Heart left ventricle (tissue), 16 donors: Measurements from ENCODE around the gene ATXN2. TPM values are rescaled to one million over a fixed set of nuclear protein-coding genes. Genes with fewer than 3 reads are reported as not detected.

Experiments
- ATAC-seq, 4 donors: fragments of 200-7000 bp; cut with Tn5 transposase; one replicate each; pipeline ENCODE4 v1.9.1; 2020 to 2022; ENCODE audit warnings: moderate library complexity in 4 of 4, mild to moderate bottlenecking in 3 of 4, moderate number of reproducible peaks in 1 of 4
- DNase-seq, 5 donors: peaks; one replicate each; pipeline ENCODE4 v3.0.0-alpha.2; 2020
- H3K27ac ChIP-seq, 12 donors: fragments of 200-600 bp; sonication (generic) in 4 of 12; one replicate each; pipeline versions ENCODE4 v1.5.0 to v1.8.0; 2016 to 2022; ENCODE audit warnings: mild to moderate bottlenecking in 2 of 12
- H3K27me3 ChIP-seq, 9 donors: fragments of 200-600 bp; sonication (generic) in 2 of 9; one replicate each; pipeline versions ENCODE4 v1.5.1 to v1.8.0; 2016 to 2022; ENCODE audit warnings: mild to moderate bottlenecking in 3 of 9
- H3K36me3 ChIP-seq, 9 donors: fragments of 200-600 bp; sonication (generic) in 2 of 9; one replicate each; pipeline versions ENCODE4 v1.5.0 to v1.8.0; 2018 to 2022; ENCODE audit warnings: mild to moderate bottlenecking in 2 of 9
- H3K4me1 ChIP-seq, 12 donors: fragments of 200-600 bp; sonication (generic) in 4 of 12; one replicate each; pipeline versions ENCODE4 v1.5.0 to v1.8.0; 2016 to 2022; ENCODE audit warnings: mild to moderate bottlenecking in 3 of 12
- H3K4me3 ChIP-seq, 12 donors: fragments of 200-600 bp; sonication (generic) in 4 of 12; one replicate each; pipeline versions ENCODE4 v1.5.0 to v1.8.0; 2017 to 2022; ENCODE audit warnings: mild to moderate bottlenecking in 9 of 12, moderate library complexity in 4 of 12
- H3K9me3 ChIP-seq, 12 donors: fragments of 200-600 bp; sonication (generic) in 4 of 12; one replicate each; pipeline versions ENCODE4 v1.5.0 to v1.8.0; 2016 to 2022; ENCODE audit warnings: mild to moderate bottlenecking in 1 of 12
- CTCF ChIP-seq, 12 donors: fragments of 200-600 bp; sonication (generic) in 4 of 12; IDR thresholded peaks; one replicate each; pipeline versions ENCODE4 v1.5.0 to v1.8.0; 2018 to 2022; ENCODE audit warnings: antibody characterized with exemption in 12 of 12, mild to moderate bottlenecking in 5 of 12
- POLR2A ChIP-seq, 2 donors: fragments of 450-650 bp; IDR thresholded peaks; one replicate each; pipeline ENCODE4 v1.6.1; 2017; ENCODE audit warnings: antibody characterized with exemption in 2 of 2, mild to moderate bottlenecking in 2 of 2, moderate library complexity in 2 of 2
- WGBS, 4 donors: extraction: QIAGEN DNeasy Blood & Tissue Kit in 2 of 4; methylation state at CpG; one replicate each; pipeline versions ENCODE4 v1.1.5 to v1.1.7; 2013 to 2018; 5-methylcytosine and 5-hydroxymethylcytosine counted together
- intact Hi-C, 10 donors: fragments of 100-400 bp; cut with DNase I; formaldehyde crosslinking; loops; one replicate each; pipeline versions ENCODE4 v1.11.1 to v1.14.2; 2022
- polyA plus RNA-seq, 2 donors: library from polyadenylated mRNA; stranded (reverse); fragments of 200-250 nt; gene quantifications; one replicate each; pipeline ENCODE4 v1.2.3, GENCODE V29; 2013
- total RNA-seq, 9 donors: library from RNA; depleted of rRNA in 2 of 9; stranded (reverse); fragments of >200 nt in 2 of 9; fragmentation: NEBNext Ultra II Directional in 3 of 9; extraction: Animal tissue kit (Norgen Biotek cat#: 25700) in 3 of 9; gene quantifications; one replicate each; pipeline versions ENCODE4 v1.1.0 to v1.2.4, GENCODE V29; 2016 to 2023
- donor health status: ischemic (EF 13 %, LVEDD 7.1; RV severe dilation, severe dysfunction).
- donor health status: healthy with polysubstance abuse.
- donor health status: DM: no; HTN: yes; CAD: no.
- donor health status: DM: no; HTN: no; CAD: no.
- donor health status: ischemic (EF 25% LVEDD 6.9; RV normal size, moderate dysfunction).
- donor health status: ischemic (EF 25% LVEDD 5.7; RV mildly dilated, moderate dysfunction).
- donor health status: healthy.
- donor health status: DM: yes; HTN: yes; CAD: no.
- donor health status: ischemic (EF 35%, LVEDD 5.7; RV mildly dilated, moderate dysfunction).
- donor health status: nonischemic (EF 11% LVEDD 7.7; RV severe dilation, severe dysfunction).
- donor health status: DM: yes; HTN: yes; CAD: no.
- donor health status: PGD.
- donor health status: ischemic (EF 29% LVEDD 5.4; RV normal size, mild dysfunction).
- donor health status: nonischemic (EF 23%, LVEDD 6.1; RV moderate dilation, normal function).

ATXN2 gene
- total and polyA plus RNA-seq, 11 donors = 23.6 to 59.3 (median 46.8) TPM

GRCh38 chr12:111448846-111449790 lies 150.0 kb downstream of the ATXN2 start:
- Histone ChIP-seq H3K4me3 (no peak overlapping the region), H3K9me3 (no peaks in the 10 kb centered on the region), H3K27ac (peak overlapping the region; percentile 12 to 89 (median 77)), H3K36me3 (peaks cover 0 to 81% (median 74%) of the 10 kb centered on the region in 9 donors), H3K4me1 (peaks cover 27 to 83% (median 74%) of the 10 kb centered on the region in 12 donors), H3K27me3 (no peaks in the 10 kb centered on the region)
- DNase-seq (peak in 1 of 5 donors; percentile 21), ATAC-seq (peak in 1 of 4 donors; percentile 41)
- intact Hi-C loops = loop anchor here in 2 of 10 donors (5.0 kb wide), 1 partner anchor 42 kb away; the partner anchor contains the start of gene SH2B3 (in 2 of the 2)
- no peak for TF ChIP-seq POLR2A (IDR thresholded peaks at IDR 0.05)
- no peak for TF ChIP-seq CTCF (IDR thresholded peaks at IDR 0.05)
- WGBS, 4 donors = 51 to 60% (median 51%) methylated on average over 4 of the region's 4 CpGs

DNA sequence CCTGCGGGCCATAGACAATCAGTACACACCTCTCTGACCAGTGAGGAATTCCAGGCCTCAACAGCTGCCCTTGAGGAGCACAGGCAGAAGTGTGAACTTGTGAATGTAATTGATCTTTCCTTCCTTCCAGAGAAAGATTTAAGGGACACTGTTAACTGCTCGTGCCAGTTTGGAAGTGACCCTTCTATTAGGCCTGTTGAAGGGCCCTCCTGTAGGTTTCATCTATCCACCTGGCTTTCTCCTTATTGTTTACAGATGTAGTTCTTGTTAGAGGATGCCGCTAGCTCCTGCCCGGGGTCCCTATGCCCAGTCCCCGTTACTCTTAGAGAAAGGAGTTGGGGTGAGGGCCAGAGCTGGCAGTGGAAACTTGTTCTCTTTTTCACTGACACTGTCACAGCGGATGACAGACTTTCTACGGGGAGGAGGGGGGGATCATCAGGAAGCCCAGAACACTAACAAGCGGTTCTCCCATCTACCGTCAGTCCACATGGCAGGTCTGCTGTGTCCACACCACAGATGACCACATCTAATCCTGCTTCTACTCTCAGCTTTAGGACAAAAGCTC lies 150.8 kb downstream of the ATXN2 start:
- H3K4me3 ChIP-seq = no peak overlapping the region
- peak overlapping the region; percentile 12 to 89 (median 77) for H3K27ac ChIP-seq
- intact Hi-C loops = loop anchor here in 2 of 10 donors (5.0 kb wide), 1 partner anchor 41 kb away; the partner anchor contains the start of gene SH2B3 (in 2 of the 2)
- peaks cover 27 to 88% (median 81%) of the 10 kb centered on the region in 12 donors for H3K4me1 ChIP-seq
- WGBS, 4 donors = 47 to 56% (median 52%) methylated on average over 9 of the region's 9 CpGs
- DNase-seq (no peak), ATAC-seq (no peak)
- H3K36me3 ChIP-seq = peaks cover 0 to 77% (median 66%) of the 10 kb centered on the region in 9 donors
- no peaks in the 10 kb centered on the region for H3K27me3 ChIP-seq
- no peak for TF ChIP-seq POLR2A (IDR thresholded peaks at IDR 0.05)
- TF ChIP-seq CTCF (IDR thresholded peaks at IDR 0.05) = no peak
- H3K9me3 ChIP-seq = no peaks in the 10 kb centered on the region

DNA sequence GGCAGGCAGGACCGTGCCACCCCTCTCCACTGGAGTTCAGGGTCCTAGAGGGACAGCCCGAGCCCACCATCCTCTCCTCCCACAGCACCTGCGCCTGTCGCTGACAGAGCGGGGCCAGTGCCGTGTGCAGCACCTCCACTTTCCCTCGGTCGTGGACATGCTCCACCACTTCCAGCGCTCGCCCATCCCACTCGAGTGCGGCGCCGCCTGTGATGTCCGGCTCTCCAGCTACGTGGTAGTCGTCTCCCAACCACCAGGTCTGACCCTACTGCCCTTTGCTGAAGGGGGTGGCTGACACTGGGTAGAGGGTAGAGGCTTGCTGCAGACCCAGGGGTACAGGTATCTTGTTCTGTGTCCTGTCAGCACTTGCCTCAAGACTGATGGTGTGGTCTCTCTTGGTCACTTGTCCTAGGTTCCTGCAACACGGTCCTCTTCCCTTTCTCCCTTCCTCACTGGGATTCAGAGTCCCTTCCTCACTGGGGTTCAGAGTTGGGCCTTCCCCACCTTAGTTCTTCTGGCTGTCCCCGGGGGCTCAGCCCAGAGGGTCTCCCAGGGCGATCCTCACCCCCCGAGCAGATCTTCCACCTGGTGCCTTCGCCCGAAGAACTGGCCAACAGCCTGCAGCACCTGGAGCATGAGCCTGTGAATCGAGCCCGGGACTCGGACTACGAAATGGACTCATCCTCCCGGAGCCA lies 151.4 kb downstream of the ATXN2 start:
- TF ChIP-seq POLR2A (IDR thresholded peaks at IDR 0.05) (no peak), CTCF (IDR thresholded peaks at IDR 0.05) (no peak)
- intact Hi-C loops = loop anchor here in 3 of 10 donors (2.0 to 5.0 kb wide), 2 partner anchors 40 to 45 kb away; partner anchors contain the start of gene SH2B3 (in 2 of the 3)
- WGBS, 4 donors = 83 to 87% (median 84%) methylated on average over 28 of the region's 28 CpGs
- DNase-seq = no peak
- Histone ChIP-seq H3K27me3 (no peaks in the 10 kb centered on the region), H3K4me1 (peaks cover 27 to 94% (median 86%) of the 10 kb centered on the region in 12 donors), H3K27ac (peak overlapping the region in 11 of 12 donors; percentile 55 to 89 (median 82)), H3K4me3 (no peak overlapping the region), H3K36me3 (peaks cover 0 to 77% (median 60%) of the 10 kb centered on the region in 9 donors), H3K9me3 (no peaks in the 10 kb centered on the region)
- no peak for ATAC-seq
